NCI-H146 treated with DMSO at 0.1 percent for 48 hours (cell line): ENCODE measurements around the gene NKG7.

Source experiments
- DNase-seq: peaks from one replicate; lab custom pipeline; 2025; ENCODE audit not compliant: unreplicated experiment; lab: John Stamatoyannopoulos, UW

NKG7 gene

DNA sequence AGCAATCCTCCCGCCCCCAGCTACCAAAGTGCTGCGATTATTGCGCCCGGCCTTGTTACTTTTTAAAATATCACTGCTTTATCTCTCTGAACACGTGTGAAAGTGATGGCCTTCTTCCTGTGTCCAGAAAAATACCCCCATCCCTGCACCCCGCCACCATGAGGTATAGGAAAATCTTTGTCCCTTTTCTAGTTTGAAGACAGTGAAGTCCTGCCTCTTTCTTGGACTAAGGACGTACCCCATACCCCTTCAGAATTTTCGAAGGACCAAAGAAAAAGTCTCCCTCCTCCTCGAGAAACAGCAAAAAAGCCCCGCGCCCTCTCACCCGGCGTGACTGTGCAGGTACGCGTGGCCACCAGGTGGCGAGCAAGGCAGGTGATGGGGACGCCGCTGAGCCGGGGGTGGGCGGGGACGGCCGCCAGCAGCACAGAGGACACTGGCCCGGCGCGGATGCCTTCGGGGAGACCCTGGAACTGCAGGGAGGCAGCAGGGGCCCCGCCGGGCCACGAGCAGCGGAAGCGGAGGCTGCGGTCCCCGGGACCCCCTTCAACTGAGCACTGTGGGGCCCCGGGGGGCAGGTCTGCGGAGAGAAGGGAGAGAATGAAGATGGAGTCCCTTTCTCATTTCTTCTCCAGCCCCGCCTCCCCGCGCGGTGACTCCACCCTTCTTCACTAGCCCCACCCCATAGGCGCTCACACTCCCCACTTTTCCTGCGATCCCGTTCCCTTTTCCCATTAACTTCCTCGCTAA, 33.7 kb downstream of the NKG7 start:
- peak; percentile 5 for DNase-seq

DNA sequence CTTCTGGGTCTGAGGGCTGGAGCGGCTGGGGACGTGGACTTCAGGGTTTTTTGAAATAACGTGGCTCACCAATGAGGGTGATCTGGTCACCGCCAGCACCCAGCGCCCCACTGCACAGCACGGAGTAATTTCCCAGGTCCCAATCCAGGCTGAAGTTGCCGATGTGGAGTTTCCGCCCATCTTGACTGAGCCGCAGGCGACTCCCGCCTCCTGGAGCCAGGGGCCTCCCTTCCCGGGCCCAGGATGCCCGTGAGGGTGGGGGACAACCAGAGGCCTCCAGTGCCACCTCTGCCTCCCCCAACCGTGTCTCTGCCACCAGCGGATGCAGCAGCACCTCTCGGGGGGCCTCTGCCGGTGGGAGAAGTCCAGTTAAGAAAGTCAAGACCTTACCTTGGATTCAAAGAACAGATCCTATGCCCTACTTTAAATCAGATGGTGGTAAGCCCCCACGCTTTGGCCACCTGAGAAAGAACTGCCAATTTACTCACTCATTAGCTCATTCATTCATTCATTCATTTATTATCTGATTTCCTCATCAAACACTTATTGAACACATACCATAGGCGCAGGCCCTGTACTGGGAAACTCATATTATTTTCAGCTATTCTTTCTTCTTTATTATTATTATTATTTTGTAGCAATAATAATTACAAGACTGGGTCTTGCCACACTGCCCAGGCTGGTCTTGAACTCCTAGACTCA, 34.4 kb downstream of the NKG7 start:
- DNase-seq: no peak

DNA sequence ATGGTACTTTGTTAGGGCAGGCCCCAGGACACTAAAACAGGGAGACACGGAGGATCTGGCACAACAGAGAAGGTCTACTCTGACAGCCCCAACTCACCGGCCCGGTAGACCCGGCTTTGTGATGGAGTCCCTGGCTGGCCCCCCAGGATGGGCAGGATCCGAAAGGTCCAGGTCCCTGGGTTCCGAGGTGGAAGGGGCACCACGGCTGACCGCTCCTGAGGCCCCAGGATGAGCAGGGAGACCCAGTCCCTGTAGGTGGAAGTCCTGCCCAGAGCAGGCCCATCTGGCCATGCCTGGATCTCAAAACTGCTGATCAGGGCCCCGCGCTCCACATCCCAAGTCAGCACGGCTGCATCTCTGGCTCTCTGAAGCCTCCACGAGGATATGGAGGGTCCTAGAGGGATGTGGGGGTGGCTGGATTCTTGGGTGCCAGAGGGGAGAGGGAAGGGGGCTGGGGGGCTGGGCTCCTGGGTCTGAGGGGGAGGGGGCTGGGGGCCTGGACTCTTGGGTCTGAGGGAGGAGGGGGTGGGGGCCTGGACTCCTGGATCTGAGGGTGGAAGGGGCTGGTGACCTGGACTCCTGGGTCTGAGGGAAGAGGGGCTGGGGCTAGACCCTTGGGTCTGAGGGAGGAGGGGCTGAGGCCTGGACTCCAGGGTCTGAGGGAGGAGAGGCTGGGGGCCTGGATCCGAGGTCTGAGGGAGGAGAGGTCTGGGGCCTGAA, 35.2 kb downstream of the NKG7 start:
- DNase-seq: no peak

DNA sequence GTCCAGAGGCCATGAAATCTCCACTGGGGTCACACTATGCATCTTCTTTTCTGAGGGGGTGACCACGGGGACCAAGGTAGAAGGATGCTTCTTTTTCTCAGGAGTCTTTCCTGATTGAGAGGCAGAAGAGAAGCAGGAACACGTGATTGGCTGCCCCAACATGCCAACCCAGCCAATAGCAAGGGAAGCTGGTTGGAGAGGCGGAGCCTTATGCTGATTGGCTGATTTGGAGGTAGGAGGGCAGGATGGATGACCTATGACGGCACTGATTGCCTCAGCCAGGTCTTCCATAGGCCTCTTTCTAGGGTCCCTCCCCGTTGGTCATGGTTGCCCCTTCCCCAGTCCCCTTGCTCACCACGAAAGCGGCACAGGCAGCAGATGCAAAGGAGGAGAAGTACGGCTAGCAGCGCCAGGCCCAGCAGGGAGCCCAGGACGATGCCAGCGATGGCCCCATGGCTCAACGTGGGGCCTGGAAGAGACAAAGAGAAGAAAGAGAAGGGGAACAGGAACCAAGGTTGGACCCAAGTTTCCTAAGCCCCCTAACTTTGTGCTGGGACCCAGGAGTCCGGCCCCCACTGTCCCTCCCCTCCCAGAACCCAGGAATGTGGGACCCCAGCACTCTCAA, 38.5 kb downstream of the NKG7 start:
- no peak for DNase-seq

DNA sequence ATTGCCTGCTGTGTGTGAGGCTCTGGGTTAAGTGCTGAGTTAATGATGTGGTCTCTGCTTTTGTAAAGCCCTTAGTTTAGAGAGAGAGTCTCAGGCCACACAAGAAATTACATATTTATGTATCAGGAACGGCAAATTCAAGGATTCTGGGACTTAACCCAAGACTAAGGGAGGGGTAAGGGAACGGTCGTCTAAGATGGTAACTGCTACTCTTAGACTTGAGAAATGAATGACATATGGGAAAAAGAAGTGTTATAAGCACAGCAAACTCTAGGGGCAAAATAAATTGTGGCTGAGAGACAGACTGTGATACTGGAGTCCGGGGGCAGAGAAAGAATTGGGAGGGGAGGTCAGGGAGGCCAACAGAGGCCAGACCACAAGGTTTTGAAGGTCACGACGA, 40.7 kb downstream of the NKG7 start:
- no peak for DNase-seq

DNA sequence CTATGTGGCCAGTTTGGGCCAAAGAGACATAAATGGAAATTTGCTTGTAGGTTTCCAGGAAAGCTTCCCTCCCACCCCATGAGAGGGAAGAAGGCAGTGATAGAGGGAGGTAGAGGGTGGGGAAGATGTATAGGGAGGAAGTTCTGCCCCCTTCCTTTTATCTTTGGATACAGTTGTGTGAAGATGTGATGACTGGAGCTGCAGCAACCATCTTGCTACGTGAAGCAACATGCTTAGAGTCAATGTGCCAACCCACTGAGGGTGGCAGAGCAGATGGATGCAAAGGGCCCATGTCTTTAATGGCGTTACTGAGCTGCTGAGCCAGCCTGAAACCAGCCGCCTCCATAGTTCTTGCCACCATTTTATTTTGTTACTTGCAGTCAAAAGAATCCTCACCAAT, 41.3 kb downstream of the NKG7 start:
- no peak for DNase-seq

DNA sequence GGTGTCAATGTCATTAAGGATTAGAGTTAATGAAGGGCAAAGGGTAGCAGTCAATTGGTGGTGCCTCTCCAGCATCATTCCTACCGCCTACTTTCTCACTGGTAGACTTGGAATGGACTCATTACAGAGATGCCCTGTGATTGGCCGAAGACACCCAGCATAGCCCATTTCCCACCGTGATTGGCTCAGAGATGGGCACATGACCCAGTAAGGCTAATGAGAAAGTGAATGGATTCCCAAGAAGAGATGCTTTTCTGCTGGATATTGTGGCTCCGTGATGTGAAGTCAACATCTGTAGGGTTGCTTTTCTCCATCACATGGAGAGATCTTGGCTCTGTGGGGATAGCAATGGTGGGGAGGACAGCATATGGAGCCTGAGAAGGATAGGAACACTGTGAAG, 42.1 kb downstream of the NKG7 start:
- no peak for DNase-seq

DNA sequence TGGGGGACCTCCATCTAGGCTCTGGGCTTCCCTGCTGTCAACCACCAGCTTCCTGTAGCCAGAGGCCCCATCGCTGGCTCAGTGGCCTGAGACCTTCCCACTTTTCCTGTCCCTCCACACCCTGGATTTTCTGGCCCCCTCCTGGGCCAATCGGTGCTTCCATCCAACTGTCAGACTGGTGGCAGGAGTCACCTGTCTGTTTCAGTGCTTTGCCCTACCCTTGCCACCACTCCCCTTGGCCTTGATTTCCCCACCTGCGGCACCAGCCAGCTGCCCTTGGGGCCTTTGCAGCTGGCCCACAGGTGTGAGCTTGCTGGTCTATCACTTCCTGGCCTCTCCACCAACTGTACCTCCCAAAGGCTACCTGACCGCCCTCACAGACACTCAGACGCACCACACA, 43.0 kb downstream of the NKG7 start:
- DNase-seq: no peak

DNA sequence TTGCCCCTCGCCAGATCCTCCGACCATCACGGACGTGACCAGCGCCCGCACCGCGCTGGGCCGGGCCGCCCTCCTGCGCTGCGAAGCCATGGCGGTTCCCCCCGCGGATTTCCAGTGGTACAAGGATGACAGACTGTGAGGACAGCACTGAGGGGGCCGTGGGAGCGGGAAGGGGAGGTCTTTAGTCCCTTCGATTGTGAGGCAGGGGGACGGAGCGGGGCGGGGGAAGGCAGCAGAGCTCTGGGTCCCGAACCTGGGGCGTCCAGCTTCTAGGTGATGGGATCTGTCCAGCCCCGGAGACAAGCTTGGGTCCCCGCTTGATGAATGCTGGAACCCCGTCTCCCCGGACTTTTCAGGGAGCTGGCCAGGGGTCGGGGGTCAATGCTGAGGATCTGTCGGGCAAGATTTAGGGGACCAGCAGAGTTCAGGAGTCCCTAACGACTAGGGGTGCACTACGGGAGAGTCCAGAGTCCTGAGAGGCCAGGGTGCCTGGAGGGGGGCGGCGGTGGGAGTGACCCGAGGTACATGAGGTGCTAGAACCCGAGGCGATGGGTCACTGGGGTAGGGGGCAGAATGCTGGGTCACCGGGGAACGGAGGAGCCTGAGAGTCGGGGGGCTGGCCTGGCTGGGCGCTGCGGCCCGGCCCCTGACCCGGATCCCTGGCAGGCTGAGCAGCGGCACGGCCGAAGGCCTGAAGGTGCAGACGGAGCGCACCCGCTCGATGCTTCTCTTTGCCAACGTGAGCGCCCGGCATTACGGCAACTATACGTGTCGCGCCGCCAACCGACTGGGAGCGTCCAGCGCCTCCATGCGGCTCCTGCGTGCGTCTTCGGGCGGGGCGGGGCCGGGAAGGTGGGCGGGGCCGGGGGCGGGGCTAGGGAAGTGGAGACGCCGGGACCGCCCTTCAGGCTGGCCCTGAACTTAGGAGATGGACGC, 45.1 kb downstream of the NKG7 start:
- DNase-seq: no peak

DNA sequence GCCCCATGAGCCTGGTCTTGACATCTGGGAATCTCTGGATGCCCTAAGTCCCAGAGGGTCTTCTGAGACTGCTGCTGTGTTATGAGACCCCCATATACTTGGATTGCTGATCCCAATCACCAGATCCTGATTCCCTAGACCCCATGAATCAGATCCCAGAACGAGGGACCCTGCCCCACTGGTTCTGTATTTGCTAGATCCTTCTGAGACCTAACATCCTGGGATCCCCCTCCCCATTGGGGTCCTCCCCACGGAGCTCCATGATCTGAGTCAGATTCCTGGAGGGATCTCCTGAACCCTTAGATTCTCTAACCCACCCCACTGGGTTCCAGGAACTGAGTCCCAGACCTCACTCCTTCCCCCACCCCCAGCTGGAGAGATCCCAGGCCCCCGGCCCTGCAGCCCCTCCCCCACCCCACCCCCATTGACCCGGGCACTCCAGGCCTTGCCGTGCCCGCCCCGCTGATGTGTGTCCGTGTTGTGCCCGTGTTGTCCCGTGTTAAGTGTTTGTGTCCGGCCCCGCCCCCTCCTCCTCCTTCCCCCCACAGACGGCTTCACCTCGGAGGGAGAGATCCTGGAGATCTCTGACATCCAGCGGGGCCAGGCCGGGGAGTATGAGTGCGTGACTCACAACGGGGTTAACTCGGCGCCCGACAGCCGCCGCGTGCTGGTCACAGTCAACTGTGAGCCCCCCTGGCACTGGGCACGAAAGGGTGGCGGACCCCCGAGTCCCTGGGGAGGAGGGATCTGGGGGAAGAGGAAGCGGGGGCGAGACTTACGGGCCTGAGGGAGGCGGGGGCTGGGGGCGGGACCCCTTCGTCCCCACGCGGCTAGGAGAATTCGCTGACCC, 46.0 kb downstream of the NKG7 start:
- DNase-seq: no peak

DNA sequence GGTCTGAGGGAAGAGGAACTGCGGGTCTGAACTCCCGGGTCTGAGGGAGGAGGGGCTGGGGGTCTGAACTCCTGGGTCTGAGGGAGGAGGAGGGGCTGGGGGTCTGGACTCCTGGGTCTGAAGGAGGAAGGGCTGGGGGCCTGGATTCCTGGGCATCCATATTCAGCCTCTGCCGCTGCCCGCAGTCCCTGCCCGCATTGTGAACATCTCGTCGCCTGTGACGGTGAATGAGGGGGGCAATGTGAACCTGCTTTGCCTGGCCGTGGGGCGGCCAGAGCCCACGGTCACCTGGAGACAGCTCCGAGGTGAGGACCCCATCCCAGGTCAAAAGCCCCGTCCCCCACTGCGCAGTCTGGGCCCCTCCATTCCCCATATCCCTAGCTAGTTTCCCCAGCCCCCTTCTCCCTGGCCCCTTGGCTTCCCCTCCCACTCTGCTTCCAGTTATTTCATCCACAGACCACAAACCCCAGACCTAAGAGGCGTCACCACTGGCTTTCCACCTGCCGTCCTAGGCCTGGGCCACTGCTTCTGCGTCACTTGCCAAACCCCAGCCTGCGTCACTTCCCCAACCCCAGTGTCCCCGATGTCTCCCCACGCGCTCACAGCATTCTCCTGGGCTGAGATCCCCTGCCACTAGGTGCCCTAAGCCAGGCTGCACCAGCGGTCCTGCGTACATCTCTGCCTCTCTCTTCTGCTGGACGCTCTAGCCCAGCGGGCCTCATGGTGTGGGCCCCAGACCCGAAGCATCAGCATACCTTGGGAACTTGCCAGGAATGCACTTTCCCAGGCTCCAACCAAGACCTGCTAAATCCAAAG, 47.1 kb downstream of the NKG7 start:
- DNase-seq: no peak

DNA sequence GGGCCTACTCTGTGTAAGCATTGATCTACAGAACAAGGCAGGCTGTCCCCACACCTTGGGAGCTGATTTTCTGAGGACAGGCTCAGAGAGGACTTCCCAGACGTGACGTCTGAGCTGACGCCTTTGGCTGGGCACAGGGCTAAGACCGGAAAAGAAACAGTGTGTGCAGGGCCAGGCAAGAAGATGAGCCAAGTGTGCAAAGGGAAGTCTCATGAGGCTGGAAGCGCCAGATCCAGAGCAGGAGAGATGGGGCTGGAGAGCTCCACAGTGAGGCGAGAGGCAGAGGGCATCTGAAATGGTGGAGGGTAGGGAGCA, 48.3 kb downstream of the NKG7 start:
- DNase-seq: no peak

DNA sequence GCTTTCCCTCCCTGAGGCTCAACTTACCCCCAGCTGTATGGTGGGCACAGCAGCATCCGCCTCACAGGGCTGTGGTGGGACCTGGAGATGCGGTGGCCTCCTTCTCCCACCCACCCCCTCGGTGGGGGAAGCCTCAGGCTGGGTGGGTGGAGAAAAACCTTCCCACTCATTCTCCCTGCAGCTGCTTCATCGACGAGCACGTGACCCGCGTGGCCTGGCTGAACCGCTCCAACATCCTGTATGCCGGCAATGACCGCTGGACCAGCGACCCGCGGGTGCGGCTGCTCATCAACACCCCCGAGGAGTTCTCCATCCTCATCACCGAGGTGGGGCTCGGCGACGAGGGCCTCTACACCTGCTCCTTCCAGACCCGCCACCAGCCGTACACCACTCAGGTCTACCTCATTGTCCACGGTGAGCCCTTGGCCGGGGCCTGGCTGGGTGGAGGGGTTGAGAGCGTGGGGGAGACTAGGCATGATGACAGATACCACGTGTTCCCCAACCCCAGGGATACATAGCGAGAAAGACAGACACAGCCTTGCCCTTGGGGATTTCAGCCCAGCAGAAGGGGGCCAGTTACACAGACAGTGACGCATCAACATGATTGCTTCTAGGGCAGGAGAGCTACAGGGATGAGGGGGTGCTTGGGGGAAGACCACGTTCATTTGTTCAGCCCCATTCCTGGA, 48.8 kb downstream of the NKG7 start:
- DNase-seq: no peak

DNA sequence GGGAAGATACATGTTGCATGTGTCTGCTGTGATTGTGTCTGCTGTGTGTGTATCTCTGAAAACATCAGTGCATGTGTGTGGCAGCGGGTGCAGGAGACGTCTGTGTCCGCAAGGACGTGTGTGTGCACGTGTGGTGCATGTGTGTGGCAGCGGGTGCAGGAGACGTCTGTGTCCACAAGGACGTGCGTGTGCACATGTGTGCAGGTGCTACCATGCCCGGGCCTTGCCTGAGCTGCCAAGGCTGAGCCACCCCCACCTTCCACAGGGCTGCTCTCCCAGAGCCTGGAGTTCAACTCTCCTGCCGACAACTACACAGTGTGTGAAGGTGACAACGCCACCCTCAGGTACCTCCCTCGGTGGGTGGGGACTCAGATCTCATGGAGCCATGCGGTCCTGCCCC, 50.7 kb downstream of the NKG7 start:
- DNase-seq: no peak
